GM12878 (cell line): Measurements from ENCODE around the gene AFAP1. TPM values are rescaled to one million over a fixed set of nuclear protein-coding genes. Genes with fewer than 3 reads are reported as not detected.
"Not testable (repeated sequence)": the region's sequence is repeated elsewhere in the genome, so short reads cannot be mapped to it uniquely, and the experiment has no call there.

Source experiments
- ATAC-seq: fragments of 200-7000 bp; cut with Tn5 transposase; 3 replicates; pipeline ENCODE4 v1.9.1; 2020; ENCODE audit warnings: mild to moderate bottlenecking, moderate library complexity
- BruUV-seq: library from RNA; stranded (reverse); fragments of 400-500 nt; replicated peaks from 2 replicates; lab custom pipeline; 2021; lab: Mats Ljungman, UMichigan
- CTCF ChIA-PET: fragments of 300-600 bp; sonication (Branson Sonifier 250); formaldehyde crosslinking; extraction: SDS; loops from one replicate; lab custom pipeline; 2021; ENCODE audit warnings: inconsistent platforms; lab: Yijun Ruan, JAX
- POLR2A ChIA-PET: fragments of 350-600 bp; formaldehyde crosslinking; extraction: SDS; loops from one replicate; lab custom pipeline; 2021; ENCODE audit warnings: inconsistent platforms; lab: Charles Lee
- RAD21 ChIA-PET: fragments of 300-600 bp; sonication (Branson Sonifier 250); formaldehyde crosslinking; loops from one replicate; lab custom pipeline; 2023; ENCODE audit warnings: antibody characterized with exemption; ENCODE audit not compliant: unreplicated experiment; lab: Charles Lee
- SMC1A ChIA-PET: fragments of 300-600 bp; sonication (Branson Sonifier 250); formaldehyde crosslinking; loops from one replicate; lab custom pipeline; 2023; ENCODE audit not compliant: unreplicated experiment, uncharacterized antibody; lab: Charles Lee
- DNase-seq: peaks from one replicate; pipeline ENCODE4 v3.0.0-alpha.2; 2011; ENCODE audit warnings: low read depth, low spot score
- FAIRE-seq: peaks from 3 replicates; lab custom pipeline; 2011; peaks lifted over from hg19 to GRCh38; lab: Jason Lieb, UNC
- H2AFZ ChIP-seq: 2 replicates; pipeline ENCODE4 v1.6.0; 2011; ENCODE audit warnings: low read depth, low read length, control low read depth; ENCODE audit not compliant: control insufficient read depth
- H3K27ac ChIP-seq: 2 replicates; pipeline ENCODE4 v1.5.1; 2011; ENCODE audit warnings: control low read depth; ENCODE audit not compliant: control insufficient read depth, insufficient read depth
- H3K27me3 ChIP-seq, 2 experiments: replicated peaks in 1 of 2; 2 replicates each; pipeline versions ENCODE4 v1.6.0 to v1.6.1; 2011; ENCODE audit warnings: low read length in 1 of 2; ENCODE audit not compliant: control insufficient read depth in 2 of 2, insufficient read depth in 2 of 2
- H3K36me3 ChIP-seq, 2 experiments: 2 replicates each; pipeline ENCODE4 v1.5.1; 2011; ENCODE audit warnings: low read length in 1 of 2; ENCODE audit not compliant: control insufficient read depth in 2 of 2, insufficient read depth in 2 of 2
- H3K4me1 ChIP-seq: 2 replicates; pipeline ENCODE4 v1.6.1; 2011; ENCODE audit warnings: mild to moderate bottlenecking, low read length, moderate library complexity, mixed read lengths; ENCODE audit not compliant: control insufficient read depth, insufficient read depth
- H3K4me2 ChIP-seq: 2 replicates; pipeline ENCODE4 v1.6.0; 2011; ENCODE audit warnings: control low read depth; ENCODE audit not compliant: control insufficient read depth, insufficient read depth
- H3K4me3 ChIP-seq: fragments of 200-600 bp; sonication (generic); 2 replicates; pipeline ENCODE4 v1.5.1; 2016
- H3K79me2 ChIP-seq: 2 replicates; pipeline ENCODE4 v1.6.0; 2011; ENCODE audit warnings: low read length; ENCODE audit not compliant: control insufficient read depth, insufficient read depth
- H3K9ac ChIP-seq: 2 replicates; pipeline ENCODE4 v1.8.0; 2011; ENCODE audit warnings: low read length, control low read depth, mixed read lengths; ENCODE audit not compliant: control insufficient read depth, insufficient read depth
- H3K9me3 ChIP-seq: replicated peaks from 3 replicates; pipeline ENCODE4 v1.5.1; 2011; ENCODE audit warnings: mild to moderate bottlenecking, low read length; ENCODE audit not compliant: control insufficient read depth, insufficient read depth
- H4K20me1 ChIP-seq: 2 replicates; pipeline ENCODE4 v1.6.0; 2011; ENCODE audit not compliant: control insufficient read depth, insufficient read depth
- BHLHE40 ChIP-seq, 2 experiments: fragments of 450-650 bp in 1 of 2; IDR thresholded peaks; 2 replicates each; pipeline ENCODE4 v1.6.1; 2011 to 2017; ENCODE audit warnings: low read depth in 2 of 2, borderline replicate concordance in 1 of 2, improper control_type of control experiment in 1 of 2, low read length in 1 of 2, mild to moderate bottlenecking in 1 of 2
- WGBS: methylation state at CpG from one replicate; pipeline ENCODE4 v1.1.6; 2016; ENCODE audit warnings: low lambda C conversion rate; ENCODE audit not compliant: insufficient replicate concordance, insufficient coverage; ENCODE audit errors: missing lambda C conversion rate; 5-methylcytosine and 5-hydroxymethylcytosine counted together
- in situ Hi-C: fragments of 300-500 bp; cut with MboI; formaldehyde crosslinking; loops from 9 replicates; pipeline ENCODE4 v1.14.3; 2018; ENCODE audit warnings: mixed read lengths
- intact Hi-C: fragments of 100-400 bp; cut with micrococcal nuclease; formaldehyde crosslinking; loops from one replicate; pipeline ENCODE4 v1.14.2; 2022; ENCODE audit not compliant: unreplicated experiment
- polyA plus RNA-seq, 11 experiments: library from polyadenylated mRNA; depleted of rRNA in 4 of 11; unstranded in 6 of 11; stranded (reverse) in 5 of 11; fragments of >200 nt; fragmentation: Nextera tagmentation in 4 of 11; fragmentation: Illumina TruSeq in 1 of 11; extraction: Ambion mirVana in 4 of 11; extraction: Trizol in 1 of 11; gene quantifications; 1 replicate in 1 of 11; 2 replicates in 10 of 11; pipeline versions ENCODE4 v1.2.1 to v1.2.3, GENCODE V29; 2011 to 2016; ENCODE audit warnings: inconsistent platforms in 2 of 11, missing spikeins in 2 of 11, low read depth in 1 of 11
- total RNA-seq, 4 experiments: library from RNA; depleted of rRNA in 3 of 4; stranded (reverse); fragments of >200 nt in 3 of 4; fragmentation: Illumina TruSeq in 1 of 4; extraction: Trizol in 1 of 4; gene quantifications; 2 replicates each; pipeline versions ENCODE4 v1.2.1 to v1.2.3, GENCODE V29; 2013 to 2021
- TF ChIP-seq, protein P1 (sequence below): fragments of 450-650 bp; formaldehyde crosslinking; IDR thresholded peaks from 2 replicates; pipeline ENCODE4 v1.4.0; 2020; ENCODE audit warnings: mild to moderate bottlenecking, moderate library complexity

The AFAP1 gene
- total and polyA plus RNA-seq, 10 of the 15 experiments (the other 5 are each of a cell fraction or from before 2014, with no cell fraction given): 0.02 to 0.23 (median 0.09) TPM; not detected in 1

DNA sequence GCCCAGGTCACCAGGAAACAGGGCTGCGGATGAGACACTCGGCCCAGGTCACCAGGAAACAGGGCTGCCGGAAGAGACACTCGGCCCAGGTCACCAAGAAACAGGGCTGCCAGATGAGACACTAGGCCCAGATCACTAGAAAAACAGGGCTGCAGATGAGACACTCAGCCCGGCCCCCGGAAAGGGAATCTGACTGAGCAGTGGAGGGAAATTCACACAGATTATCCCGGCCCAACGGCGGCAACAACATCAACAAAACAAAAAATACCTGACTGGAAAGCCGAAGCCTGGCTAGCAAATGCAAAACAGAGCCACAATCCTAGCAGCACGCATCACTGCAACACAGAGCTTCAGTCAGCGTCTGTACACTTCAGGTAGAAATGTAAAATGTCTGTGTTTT, 20.7 kb downstream of the AFAP1 start:
- SMC1A ChIA-PET: no interaction called here
- no TSS peak for BruUV-seq

DNA sequence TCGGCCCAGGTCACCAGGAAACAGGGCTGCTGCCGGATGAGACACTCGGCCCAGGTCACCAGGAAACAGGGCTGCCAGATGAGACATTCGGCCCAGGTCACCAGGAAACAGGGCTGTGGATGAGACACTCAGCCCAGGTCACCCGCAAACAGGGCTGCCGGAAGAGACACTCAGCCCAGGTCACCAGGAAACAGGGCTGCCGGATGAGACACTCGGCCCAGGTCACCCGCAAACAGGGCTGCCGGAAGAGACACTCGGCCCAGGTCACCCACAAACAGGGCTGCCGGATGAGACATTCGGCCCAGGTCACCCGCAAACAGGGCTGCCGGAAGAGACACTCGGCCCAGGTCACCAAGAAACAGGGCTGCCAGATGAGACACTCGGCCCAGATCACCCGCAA, 21.5 kb downstream of the AFAP1 start:
- CTCF ChIA-PET, H3K4me3 ChIP-seq, H3K9ac ChIP-seq, DNase-seq, H4K20me1 ChIP-seq, intact Hi-C loops, FAIRE-seq, H3K79me2 ChIP-seq, H3K27ac ChIP-seq, H3K27me3 ChIP-seq, POLR2A ChIA-PET, ATAC-seq, H3K9me3 ChIP-seq, BruUV-seq, H3K4me2 ChIP-seq, H2AFZ ChIP-seq, in situ Hi-C loops, SMC1A ChIA-PET, H3K36me3 ChIP-seq, RAD21 ChIA-PET, H3K4me1 ChIP-seq: not testable (repeated sequence)
- WGBS: 49% methylated on average over 18 of the region's 18 CpGs

More for the DNA sequence above, 20.7 kb downstream of the AFAP1 start:
- no peaks in the 10 kb centered on the region for H3K79me2 ChIP-seq
- ChIA-PET RAD21 (no interaction called here), POLR2A (no interaction called here), CTCF (no interaction called here)
- DNase-seq: no peak
- no peak overlapping the region for H3K9ac ChIP-seq
- no peaks in the 10 kb centered on the region; the same call in 2 of the 3 replicates for H3K9me3 ChIP-seq
- no peaks in the 10 kb centered on the region; a peak in 1 of 4 replicates for H3K27me3 ChIP-seq
- no peak for ATAC-seq
- no peak for TF ChIP-seq BHLHE40 (IDR thresholded peaks at IDR 0.05; ENCODE audit: borderline replicate concordance in 1 of 2, low read depth in 2 of 2, low read length in 1 of 2)
- TF ChIP-seq, protein P1, sequence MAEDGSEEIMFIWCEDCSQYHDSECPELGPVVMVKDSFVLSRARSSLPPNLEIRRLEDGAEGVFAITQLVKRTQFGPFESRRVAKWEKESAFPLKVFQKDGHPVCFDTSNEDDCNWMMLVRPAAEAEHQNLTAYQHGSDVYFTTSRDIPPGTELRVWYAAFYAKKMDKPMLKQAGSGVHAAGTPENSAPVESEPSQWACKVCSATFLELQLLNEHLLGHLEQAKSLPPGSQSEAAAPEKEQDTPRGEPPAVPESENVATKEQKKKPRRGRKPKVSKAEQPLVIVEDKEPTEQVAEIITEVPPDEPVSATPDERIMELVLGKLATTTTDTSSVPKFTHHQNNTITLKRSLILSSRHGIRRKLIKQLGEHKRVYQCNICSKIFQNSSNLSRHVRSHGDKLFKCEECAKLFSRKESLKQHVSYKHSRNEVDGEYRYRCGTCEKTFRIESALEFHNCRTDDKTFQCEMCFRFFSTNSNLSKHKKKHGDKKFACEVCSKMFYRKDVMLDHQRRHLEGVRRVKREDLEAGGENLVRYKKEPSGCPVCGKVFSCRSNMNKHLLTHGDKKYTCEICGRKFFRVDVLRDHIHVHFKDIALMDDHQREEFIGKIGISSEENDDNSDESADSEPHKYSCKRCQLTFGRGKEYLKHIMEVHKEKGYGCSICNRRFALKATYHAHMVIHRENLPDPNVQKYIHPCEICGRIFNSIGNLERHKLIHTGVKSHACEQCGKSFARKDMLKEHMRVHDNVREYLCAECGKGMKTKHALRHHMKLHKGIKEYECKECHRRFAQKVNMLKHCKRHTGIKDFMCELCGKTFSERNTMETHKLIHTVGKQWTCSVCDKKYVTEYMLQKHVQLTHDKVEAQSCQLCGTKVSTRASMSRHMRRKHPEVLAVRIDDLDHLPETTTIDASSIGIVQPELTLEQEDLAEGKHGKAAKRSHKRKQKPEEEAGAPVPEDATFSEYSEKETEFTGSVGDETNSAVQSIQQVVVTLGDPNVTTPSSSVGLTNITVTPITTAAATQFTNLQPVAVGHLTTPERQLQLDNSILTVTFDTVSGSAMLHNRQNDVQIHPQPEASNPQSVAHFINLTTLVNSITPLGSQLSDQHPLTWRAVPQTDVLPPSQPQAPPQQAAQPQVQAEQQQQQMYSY (CRISPR knock-in tag): no peak
- no peaks in the 10 kb centered on the region for H3K36me3 ChIP-seq
- in situ Hi-C loops: no loop called here
- no peak overlapping the region for H3K27ac ChIP-seq
- no peak overlapping the region for H2AFZ ChIP-seq
- no peak for FAIRE-seq
- no peak overlapping the region for H3K4me3 ChIP-seq
- 47% methylated on average over 12 of the region's 12 CpGs for WGBS
- no peaks in the 10 kb centered on the region for H4K20me1 ChIP-seq
- no peak overlapping the region for H3K4me2 ChIP-seq
- intact Hi-C loops: no loop called here
- H3K4me1 ChIP-seq: no peaks in the 10 kb centered on the region; the same call in 1 of the 2 replicates
